Liver (tissue), 3 donors: ENCODE measurements around the gene TBXT.

Experiments used
- HNF4G ChIP-seq: IDR thresholded peaks from 2 replicates; pipeline ENCODE4 v1.6.1; 2016; ENCODE audit warnings: antibody characterized with exemption
- RAD21 ChIP-seq, 2 donors: IDR thresholded peaks; 2 replicates each; pipeline ENCODE4 v1.6.1; 2016; ENCODE audit warnings: antibody characterized with exemption in 2 of 2, mild to moderate bottlenecking in 2 of 2
- RXRA ChIP-seq, 2 donors: IDR thresholded peaks; 2 replicates each; pipeline ENCODE4 v1.6.1; 2017 to 2018; ENCODE audit warnings: antibody characterized with exemption in 2 of 2, mild to moderate bottlenecking in 1 of 2
- SP1 ChIP-seq: IDR thresholded peaks from 2 replicates; pipeline ENCODE4 v1.6.1; 2018; ENCODE audit warnings: antibody characterized with exemption, mild to moderate bottlenecking
- TAF1 ChIP-seq: conservative IDR thresholded peaks from 2 replicates; pipeline ENCODE4 v1.6.1; 2016; ENCODE audit warnings: antibody characterized with exemption, mild to moderate bottlenecking
- TF ChIP-seq, protein P1 (sequence below): fragments of 150-350 bp; IDR thresholded peaks from 2 replicates; pipeline ENCODE4 v1.5.1; 2017; ENCODE audit warnings: improper control_type of control experiment, low read depth, low read length; ENCODE audit not compliant: missing input control
- TF ChIP-seq, protein P2 (sequence below): IDR thresholded peaks from 2 replicates; pipeline ENCODE4 v1.6.1; 2016; ENCODE audit warnings: antibody characterized with exemption, mild to moderate bottlenecking
- donor health status: healthy.
- donor health status: healthy.

DNA sequence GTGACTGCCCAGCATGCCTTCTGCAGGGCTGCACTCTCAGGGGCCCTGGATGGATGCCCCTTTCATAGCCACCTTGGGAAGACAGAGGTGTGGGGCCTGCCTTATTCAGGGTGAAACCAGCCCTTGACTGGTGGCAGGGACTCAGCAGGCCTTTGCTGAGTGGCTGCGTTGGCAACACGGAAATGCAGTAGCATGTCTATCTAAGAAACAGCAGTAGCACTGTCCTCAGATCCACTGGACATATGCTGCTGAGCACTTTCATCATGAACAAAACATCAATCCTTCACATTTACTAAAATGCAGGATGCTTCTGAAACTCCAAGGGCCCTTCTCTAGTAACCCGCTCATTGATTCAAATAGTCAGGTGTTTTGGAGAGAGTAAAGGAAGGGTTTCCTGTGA lies 4.9 kb upstream of the TBXT start:
- TF ChIP-seq, protein P1, sequence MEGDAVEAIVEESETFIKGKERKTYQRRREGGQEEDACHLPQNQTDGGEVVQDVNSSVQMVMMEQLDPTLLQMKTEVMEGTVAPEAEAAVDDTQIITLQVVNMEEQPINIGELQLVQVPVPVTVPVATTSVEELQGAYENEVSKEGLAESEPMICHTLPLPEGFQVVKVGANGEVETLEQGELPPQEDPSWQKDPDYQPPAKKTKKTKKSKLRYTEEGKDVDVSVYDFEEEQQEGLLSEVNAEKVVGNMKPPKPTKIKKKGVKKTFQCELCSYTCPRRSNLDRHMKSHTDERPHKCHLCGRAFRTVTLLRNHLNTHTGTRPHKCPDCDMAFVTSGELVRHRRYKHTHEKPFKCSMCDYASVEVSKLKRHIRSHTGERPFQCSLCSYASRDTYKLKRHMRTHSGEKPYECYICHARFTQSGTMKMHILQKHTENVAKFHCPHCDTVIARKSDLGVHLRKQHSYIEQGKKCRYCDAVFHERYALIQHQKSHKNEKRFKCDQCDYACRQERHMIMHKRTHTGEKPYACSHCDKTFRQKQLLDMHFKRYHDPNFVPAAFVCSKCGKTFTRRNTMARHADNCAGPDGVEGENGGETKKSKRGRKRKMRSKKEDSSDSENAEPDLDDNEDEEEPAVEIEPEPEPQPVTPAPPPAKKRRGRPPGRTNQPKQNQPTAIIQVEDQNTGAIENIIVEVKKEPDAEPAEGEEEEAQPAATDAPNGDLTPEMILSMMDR: no peak
- TF ChIP-seq, protein P2, sequence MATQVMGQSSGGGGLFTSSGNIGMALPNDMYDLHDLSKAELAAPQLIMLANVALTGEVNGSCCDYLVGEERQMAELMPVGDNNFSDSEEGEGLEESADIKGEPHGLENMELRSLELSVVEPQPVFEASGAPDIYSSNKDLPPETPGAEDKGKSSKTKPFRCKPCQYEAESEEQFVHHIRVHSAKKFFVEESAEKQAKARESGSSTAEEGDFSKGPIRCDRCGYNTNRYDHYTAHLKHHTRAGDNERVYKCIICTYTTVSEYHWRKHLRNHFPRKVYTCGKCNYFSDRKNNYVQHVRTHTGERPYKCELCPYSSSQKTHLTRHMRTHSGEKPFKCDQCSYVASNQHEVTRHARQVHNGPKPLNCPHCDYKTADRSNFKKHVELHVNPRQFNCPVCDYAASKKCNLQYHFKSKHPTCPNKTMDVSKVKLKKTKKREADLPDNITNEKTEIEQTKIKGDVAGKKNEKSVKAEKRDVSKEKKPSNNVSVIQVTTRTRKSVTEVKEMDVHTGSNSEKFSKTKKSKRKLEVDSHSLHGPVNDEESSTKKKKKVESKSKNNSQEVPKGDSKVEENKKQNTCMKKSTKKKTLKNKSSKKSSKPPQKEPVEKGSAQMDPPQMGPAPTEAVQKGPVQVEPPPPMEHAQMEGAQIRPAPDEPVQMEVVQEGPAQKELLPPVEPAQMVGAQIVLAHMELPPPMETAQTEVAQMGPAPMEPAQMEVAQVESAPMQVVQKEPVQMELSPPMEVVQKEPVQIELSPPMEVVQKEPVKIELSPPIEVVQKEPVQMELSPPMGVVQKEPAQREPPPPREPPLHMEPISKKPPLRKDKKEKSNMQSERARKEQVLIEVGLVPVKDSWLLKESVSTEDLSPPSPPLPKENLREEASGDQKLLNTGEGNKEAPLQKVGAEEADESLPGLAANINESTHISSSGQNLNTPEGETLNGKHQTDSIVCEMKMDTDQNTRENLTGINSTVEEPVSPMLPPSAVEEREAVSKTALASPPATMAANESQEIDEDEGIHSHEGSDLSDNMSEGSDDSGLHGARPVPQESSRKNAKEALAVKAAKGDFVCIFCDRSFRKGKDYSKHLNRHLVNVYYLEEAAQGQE: no peak
- TF ChIP-seq TAF1: no peak
- TF ChIP-seq RAD21 (IDR thresholded peaks at IDR 0.05): no peak
- TF ChIP-seq HNF4G: no peak
- TF ChIP-seq RXRA (IDR thresholded peaks at IDR 0.05): no peak
- no peak for TF ChIP-seq SP1
